Measurements from ENCODE around the gene TAAR9.

Gene TAAR9

GRCh38 chr6:132537977-132538376 lies at the start of gene TAAR9:
Gene TAAR9 (plus strand): TSS chr6:132538277. CDS start chr6:132538290, 13 bp downstream.
- DNase-seq: no peak

DNA sequence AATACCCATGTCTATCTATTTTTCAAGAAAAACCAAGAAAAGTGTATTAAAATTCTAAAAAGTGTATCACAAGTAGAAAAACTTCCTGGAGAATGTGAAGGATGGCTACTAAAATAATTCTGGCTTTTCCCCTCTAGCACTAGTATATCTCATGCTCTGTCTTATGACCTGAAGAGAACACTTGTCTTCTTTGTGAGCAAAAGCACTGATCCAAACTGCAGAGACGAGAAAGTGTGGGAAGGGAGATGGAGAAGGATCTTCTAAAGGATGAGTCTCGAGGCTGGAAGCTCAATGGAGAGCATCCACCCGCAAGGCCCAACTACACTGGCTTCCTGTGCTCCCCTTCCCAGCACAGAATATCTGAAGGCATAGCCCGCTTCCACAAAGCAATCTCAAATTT lies 48.7 kb upstream of the TAAR9 start:
- no peak for DNase-seq

- no peak for DNase-seq
Measured at GRCh38 chr6:132490024-132490423, 48.1 kb upstream of the TAAR9 start.

- DNase-seq: no peak
Measured at GRCh38 chr6:132490478-132491204, 47.4 kb upstream of the TAAR9 start.

DNA sequence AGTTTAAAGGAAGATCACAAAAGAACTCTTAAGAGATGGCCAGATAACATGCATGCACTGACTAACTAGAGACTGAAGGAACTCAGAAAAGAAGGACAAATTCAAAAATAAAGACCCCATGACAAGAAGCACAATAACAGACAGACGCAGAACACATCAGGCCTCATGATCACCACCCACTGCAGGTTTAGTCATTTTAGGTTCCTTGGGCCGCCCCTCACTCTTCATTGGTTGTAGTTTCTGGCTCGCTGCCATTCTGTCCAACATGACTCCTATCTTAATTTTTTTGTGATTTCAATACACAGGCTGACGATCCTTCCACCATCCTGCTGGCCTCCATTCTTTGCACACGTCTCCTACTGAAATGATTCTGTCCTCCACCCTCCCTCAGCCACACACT lies 46.8 kb upstream of the TAAR9 start:
- no peak for DNase-seq

- no peak for DNase-seq
Measured at GRCh38 chr6:132491881-132492280, 46.2 kb upstream of the TAAR9 start.

GRCh38 chr6:132494954-132495353 lies 43.1 kb upstream of the TAAR9 start:
- no peak for DNase-seq

DNA sequence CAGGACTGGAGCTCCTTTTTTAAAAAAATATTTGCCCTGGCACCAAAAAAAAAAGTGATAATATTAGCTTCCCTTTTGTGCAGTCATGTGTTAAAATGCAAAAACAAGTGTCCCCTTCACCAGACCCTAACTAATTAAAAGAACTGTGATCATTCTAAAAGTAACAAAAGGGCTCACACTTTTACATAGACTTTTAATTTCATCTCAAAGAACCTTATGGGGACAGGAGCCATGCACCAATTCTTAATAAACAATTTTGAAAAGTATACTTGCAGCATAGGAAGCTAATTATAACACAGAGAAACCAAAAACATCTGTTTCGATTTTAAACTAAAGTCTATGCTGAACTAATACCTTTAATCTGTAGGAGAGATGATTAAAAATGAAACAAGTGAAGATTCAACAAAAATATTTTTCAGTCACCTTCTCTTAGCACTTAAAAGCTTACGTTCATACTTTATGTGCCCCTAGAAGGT lies 42.4 kb upstream of the TAAR9 start:
- DNase-seq: no peak

- DNase-seq: no peak
Measured at GRCh38 chr6:132496519-132497180, 41.4 kb upstream of the TAAR9 start.

- DNase-seq: no peak
Measured at GRCh38 chr6:132498638-132499037, 39.4 kb upstream of the TAAR9 start.

GRCh38 chr6:132499757-132500156 lies 38.3 kb upstream of the TAAR9 start:
- DNase-seq: no peak

GRCh38 chr6:132504757-132505156 lies 33.3 kb upstream of the TAAR9 start:
- DNase-seq: no peak

- no peak for DNase-seq
Measured at GRCh38 chr6:132505158-132505557, 32.9 kb upstream of the TAAR9 start.

DNA sequence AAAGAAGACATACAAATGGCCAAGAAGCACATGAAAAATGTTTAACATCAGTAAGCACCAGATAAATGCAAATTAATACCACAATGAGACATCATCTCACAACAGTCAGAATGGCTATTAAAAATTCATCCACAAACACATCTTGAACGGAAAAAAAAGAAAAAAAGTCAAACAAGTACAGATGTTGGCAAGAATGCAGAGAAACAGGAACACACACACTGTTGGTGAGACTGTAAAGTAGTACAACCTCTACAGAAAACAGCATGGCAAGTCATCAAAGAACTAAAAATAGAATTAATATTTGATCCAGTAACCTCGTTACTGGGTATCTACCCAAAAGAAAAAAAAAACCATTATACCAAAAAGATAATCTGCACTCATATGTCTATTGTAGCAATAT lies 31.6 kb upstream of the TAAR9 start:
- DNase-seq: no peak

- DNase-seq: no peak
Measured at GRCh38 chr6:132506869-132507808, 30.9 kb upstream of the TAAR9 start.

GRCh38 chr6:132511210-132511830 lies 26.8 kb upstream of the TAAR9 start:
- no peak for DNase-seq

DNA sequence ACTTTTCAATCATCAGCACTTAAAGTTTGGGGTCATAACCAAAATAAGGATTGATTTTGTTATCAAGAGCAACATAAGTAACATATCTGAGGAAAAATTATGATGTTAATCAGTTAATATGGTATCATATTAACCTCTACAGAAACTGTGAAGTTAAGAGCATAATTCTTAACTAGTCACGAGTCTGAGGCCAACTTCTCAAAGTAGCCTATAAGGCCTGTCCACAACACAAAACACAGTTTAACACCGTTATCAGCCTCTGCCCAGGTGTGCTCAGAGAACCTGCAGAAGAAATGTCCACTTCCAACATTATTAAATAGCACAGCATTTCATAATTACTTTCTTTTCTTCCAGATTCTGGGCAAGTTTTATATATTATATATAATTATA lies 26.3 kb upstream of the TAAR9 start:
- no peak for DNase-seq

GRCh38 chr6:132512342-132512637 lies 25.8 kb upstream of the TAAR9 start:
- DNase-seq: no peak

DNA sequence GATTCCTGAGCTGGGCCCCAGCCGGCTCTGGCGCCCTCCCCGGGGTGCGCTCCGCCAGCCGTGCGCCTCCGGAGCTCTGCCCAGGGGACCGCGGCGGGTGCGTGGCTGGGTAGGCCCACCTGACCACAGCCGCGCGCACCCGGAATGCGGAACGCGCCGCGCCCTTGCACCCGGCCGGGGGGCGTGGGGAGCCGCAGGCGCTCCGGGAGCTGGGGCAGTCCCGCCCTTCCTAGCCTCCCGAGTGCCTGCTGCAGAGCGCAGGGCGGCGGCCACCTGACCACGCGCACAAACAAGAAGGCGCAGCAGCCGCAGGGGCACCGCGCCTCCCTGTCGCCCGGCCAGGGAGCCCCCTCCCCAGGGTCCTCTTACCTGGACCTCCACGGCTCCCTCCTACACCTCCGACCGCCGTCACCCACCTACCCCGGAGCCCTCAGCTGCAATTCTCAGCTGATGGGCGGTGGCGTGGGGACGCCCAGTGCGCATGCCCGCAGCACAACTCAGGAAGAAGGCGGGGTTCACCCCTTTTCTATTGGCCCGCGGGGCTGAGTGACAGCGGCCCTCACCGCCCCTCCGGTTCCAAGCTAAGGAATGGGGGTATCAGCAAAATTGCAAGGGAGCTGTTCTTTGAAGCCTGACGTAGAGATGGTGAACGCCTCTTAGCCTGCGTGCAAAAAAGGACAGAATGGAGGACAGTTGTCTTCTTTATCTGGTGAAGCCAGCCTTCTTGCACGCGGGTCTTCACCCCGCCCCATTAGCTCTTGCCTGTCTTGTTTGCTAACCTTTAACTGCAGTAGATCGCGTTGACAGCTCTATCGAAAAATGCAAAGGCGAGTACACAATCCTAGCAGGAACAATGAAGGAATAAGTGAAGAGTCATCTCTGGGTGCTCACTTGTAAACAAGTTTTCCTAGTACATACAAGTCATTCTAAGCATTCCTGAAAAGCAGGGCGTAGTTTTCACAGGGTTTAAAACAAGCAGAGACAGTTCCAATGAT lies 25.1 kb upstream of the TAAR9 start, which contains the start of gene STX7:
Gene STX7 (minus strand): TSS at position 479 of the 995 bp plus-strand sequence. CDS start 9,586 bp downstream, outside the sequence.
- peak; percentile 60 for DNase-seq

- no peak for DNase-seq
Measured at GRCh38 chr6:132513831-132514545, 24.1 kb upstream of the TAAR9 start.

DNA sequence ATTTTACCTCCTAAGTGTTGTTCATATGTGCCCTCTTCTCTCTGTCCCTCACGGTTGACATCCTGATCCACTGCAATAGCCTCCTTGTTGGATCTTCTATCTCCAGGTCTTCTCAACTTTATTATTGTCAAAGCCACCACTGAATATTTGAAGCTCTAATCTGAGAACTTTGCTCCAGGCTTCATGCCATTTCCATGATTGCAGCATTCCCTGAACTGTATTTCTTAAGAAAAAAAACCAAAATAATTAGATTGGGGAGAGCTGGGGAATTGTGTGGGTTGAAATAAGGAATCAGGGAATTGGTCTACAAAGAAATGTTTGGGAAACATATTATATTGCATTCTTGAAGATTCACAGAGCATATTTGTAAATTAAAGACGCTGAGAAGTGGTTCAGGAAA lies 22.7 kb upstream of the TAAR9 start:
- DNase-seq: no peak
